Panc1 (cell line): Measurements from ENCODE around the gene IQCN.

Experiments used
- CTCF ChIP-seq: fragments of 450-650 bp; IDR thresholded peaks from 2 replicates; pipeline ENCODE4 v1.5.1; 2017; ENCODE audit warnings: mild to moderate bottlenecking
- POLR2AphosphoS5 ChIP-seq: IDR thresholded peaks from 2 replicates; pipeline ENCODE4 v1.6.1; 2012; ENCODE audit warnings: mild to moderate bottlenecking, low read depth, low read length, moderate library complexity
- SIN3A ChIP-seq: IDR thresholded peaks from 2 replicates; pipeline ENCODE4 v1.6.1; 2012; ENCODE audit warnings: low read depth, mild to moderate bottlenecking, low read length, moderate library complexity, borderline replicate concordance; ENCODE audit not compliant: insufficient read depth
- TCF7L2 ChIP-seq: IDR thresholded peaks from 2 replicates; pipeline ENCODE4 v1.6.1; 2011; ENCODE audit warnings: mild to moderate bottlenecking, low read depth, low read length, inconsistent platforms
- TF ChIP-seq, protein P1 (sequence below), 2 experiments: IDR thresholded peaks; 2 replicates each; pipeline ENCODE4 v1.6.1; 2011 to 2012; ENCODE audit warnings: low read depth in 2 of 2, control low read depth in 1 of 2, low read length in 1 of 2, mild to moderate bottlenecking in 1 of 2, moderate library complexity in 1 of 2; ENCODE audit not compliant: insufficient read depth in 1 of 2

GRCh38 chr19:18298601-18299000 is 24.3 kb upstream of the IQCN start:
- TF ChIP-seq POLR2AphosphoS5 (no peak), CTCF (no peak), TCF7L2 (no peak), SIN3A (no peak)
- TF ChIP-seq, protein P1, sequence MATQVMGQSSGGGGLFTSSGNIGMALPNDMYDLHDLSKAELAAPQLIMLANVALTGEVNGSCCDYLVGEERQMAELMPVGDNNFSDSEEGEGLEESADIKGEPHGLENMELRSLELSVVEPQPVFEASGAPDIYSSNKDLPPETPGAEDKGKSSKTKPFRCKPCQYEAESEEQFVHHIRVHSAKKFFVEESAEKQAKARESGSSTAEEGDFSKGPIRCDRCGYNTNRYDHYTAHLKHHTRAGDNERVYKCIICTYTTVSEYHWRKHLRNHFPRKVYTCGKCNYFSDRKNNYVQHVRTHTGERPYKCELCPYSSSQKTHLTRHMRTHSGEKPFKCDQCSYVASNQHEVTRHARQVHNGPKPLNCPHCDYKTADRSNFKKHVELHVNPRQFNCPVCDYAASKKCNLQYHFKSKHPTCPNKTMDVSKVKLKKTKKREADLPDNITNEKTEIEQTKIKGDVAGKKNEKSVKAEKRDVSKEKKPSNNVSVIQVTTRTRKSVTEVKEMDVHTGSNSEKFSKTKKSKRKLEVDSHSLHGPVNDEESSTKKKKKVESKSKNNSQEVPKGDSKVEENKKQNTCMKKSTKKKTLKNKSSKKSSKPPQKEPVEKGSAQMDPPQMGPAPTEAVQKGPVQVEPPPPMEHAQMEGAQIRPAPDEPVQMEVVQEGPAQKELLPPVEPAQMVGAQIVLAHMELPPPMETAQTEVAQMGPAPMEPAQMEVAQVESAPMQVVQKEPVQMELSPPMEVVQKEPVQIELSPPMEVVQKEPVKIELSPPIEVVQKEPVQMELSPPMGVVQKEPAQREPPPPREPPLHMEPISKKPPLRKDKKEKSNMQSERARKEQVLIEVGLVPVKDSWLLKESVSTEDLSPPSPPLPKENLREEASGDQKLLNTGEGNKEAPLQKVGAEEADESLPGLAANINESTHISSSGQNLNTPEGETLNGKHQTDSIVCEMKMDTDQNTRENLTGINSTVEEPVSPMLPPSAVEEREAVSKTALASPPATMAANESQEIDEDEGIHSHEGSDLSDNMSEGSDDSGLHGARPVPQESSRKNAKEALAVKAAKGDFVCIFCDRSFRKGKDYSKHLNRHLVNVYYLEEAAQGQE (IDR thresholded peaks at IDR 0.05; ENCODE audit: insufficient read depth in 1 of 2, low read depth in 2 of 2, low read length in 1 of 2): no peak
